HG03108 (cell line): ENCODE results near the gene MRPL4.

ENCODE experiments used
- ATAC-seq: cut with Tn5 transposase; IDR thresholded peaks from one replicate; pipeline ENCODE4 v1.9.1; 2021; ENCODE audit warnings: moderate library complexity; ENCODE audit not compliant: unreplicated experiment

The MRPL4 gene

GRCh38 chr19:10251792-10252694, at the start of gene MRPL4:
Gene MRPL4 (plus strand): TSS chr19:10252214. CDS start chr19:10252254, 40 bp downstream.
- ATAC-seq, result peak; percentile 79

- ATAC-seq, result no peak
These were observed 48.3 kb upstream of the MRPL4 start for GRCh38 chr19:10203686-10204085.

GRCh38 chr19:10205636-10206035, 46.4 kb upstream of the MRPL4 start:
- ATAC-seq, result no peak

GRCh38 chr19:10206226-10206885, 45.7 kb upstream of the MRPL4 start:
- ATAC-seq, result no peak

- ATAC-seq, result no peak
These were observed 45.0 kb upstream of the MRPL4 start for GRCh38 chr19:10207026-10207425.

- ATAC-seq, result no peak
These were observed 42.7 kb upstream of the MRPL4 start for GRCh38 chr19:10209315-10209714.

GRCh38 chr19:10211061-10211460, 41.0 kb upstream of the MRPL4 start:
- no peak for ATAC-seq

GRCh38 chr19:10211691-10212090, 40.3 kb upstream of the MRPL4 start:
- no peak for ATAC-seq

- no peak for ATAC-seq
These were observed 37.2 kb upstream of the MRPL4 start for GRCh38 chr19:10214784-10215183.

GRCh38 chr19:10217085-10217484, 34.9 kb upstream of the MRPL4 start:
- ATAC-seq, result no peak

GRCh38 chr19:10219678-10220077, 32.3 kb upstream of the MRPL4 start:
- ATAC-seq, result no peak

GRCh38 chr19:10220695-10221094, 31.3 kb upstream of the MRPL4 start:
- ATAC-seq, result no peak

GRCh38 chr19:10222201-10222890, 29.7 kb upstream of the MRPL4 start:
- ATAC-seq, result no peak

- ATAC-seq, result no peak
These were observed 28.4 kb upstream of the MRPL4 start for GRCh38 chr19:10223488-10224213.

- no peak for ATAC-seq
These were observed 27.7 kb upstream of the MRPL4 start for GRCh38 chr19:10224337-10224736.

GRCh38 chr19:10226021-10226375, 26.0 kb upstream of the MRPL4 start:
- no peak for ATAC-seq

GRCh38 chr19:10226376-10227025, 25.5 kb upstream of the MRPL4 start:
- no peak for ATAC-seq

- no peak for ATAC-seq
These were observed 24.7 kb upstream of the MRPL4 start for GRCh38 chr19:10227026-10227971.

- ATAC-seq, result no peak
These were observed 23.6 kb upstream of the MRPL4 start for GRCh38 chr19:10228393-10228792.
